K562 (cell line): ENCODE measurements around the gene PRR19. TPM values are rescaled to one million over a fixed set of nuclear protein-coding genes. Genes with fewer than 3 reads are reported as not detected.
A peak's percentile ranks its signal among the peaks of the same experiment; 100 is the strongest.

Experiments
- BHLHE40 ChIP-seq: IDR thresholded peaks from 2 replicates; pipeline ENCODE4 v1.6.1; 2011; ENCODE audit warnings: low read length, improper control_type of control experiment
- BRD4 ChIP-seq: fragments of 200-600 bp; sonication (generic); IDR thresholded peaks from 2 replicates; pipeline ENCODE4 v1.6.1; 2017; ENCODE audit warnings: inconsistent platforms
- CEBPZ ChIP-seq: fragments of 150-350 bp; IDR thresholded peaks from 2 replicates; pipeline ENCODE4 v1.6.1; 2014; ENCODE audit warnings: low read depth, mild to moderate bottlenecking, low read length, borderline replicate concordance
- CTCF ChIP-seq, 3 experiments: IDR thresholded peaks in 2 of 3; conservative IDR thresholded peaks in 1 of 3; 2 replicates each; pipeline ENCODE4 v1.5.1; 2011 to 2012; ENCODE audit warnings: low read length in 3 of 3, mild to moderate bottlenecking in 3 of 3, control low read depth in 2 of 3, improper control_type of control experiment in 1 of 3, inconsistent platforms in 1 of 3, low read depth in 1 of 3, mixed read lengths in 1 of 3, moderate library complexity in 1 of 3; ENCODE audit not compliant: insufficient read depth in 2 of 3
- HIVEP1 ChIP-seq: fragments of 250-450 bp; sonication (Bioruptor Pico); IDR thresholded peaks from 2 replicates; pipeline ENCODE4 v1.4.0; 2020; ENCODE audit warnings: mild to moderate bottlenecking
- MTA3 ChIP-seq: fragments of 450-650 bp; formaldehyde crosslinking; IDR thresholded peaks from 2 replicates; pipeline ENCODE4 v1.6.1; 2017; ENCODE audit warnings: mild to moderate bottlenecking, borderline replicate concordance
- NR3C1 ChIP-seq: sonication (generic); formaldehyde crosslinking; IDR thresholded peaks from 2 replicates; pipeline ENCODE4 v1.8.1; 2022; ENCODE audit warnings: missing genetic modification reagents
- NUFIP1 ChIP-seq: fragments of 450-650 bp; IDR thresholded peaks from 2 replicates; pipeline ENCODE4 v1.6.1; 2018; ENCODE audit not compliant: partially characterized antibody
- PCBP1 ChIP-seq: fragments of 200-400 bp; formaldehyde crosslinking; IDR thresholded peaks from 2 replicates; pipeline ENCODE4 v1.6.1; 2018; ENCODE audit warnings: mild to moderate bottlenecking, low read depth, low read length; ENCODE audit not compliant: poor library complexity, severe bottlenecking
- SAP30 ChIP-seq: fragments of 200-600 bp; sonication (generic); IDR thresholded peaks from 2 replicates; pipeline ENCODE4 v1.6.1; 2012; ENCODE audit warnings: borderline replicate concordance, low read depth, mild to moderate bottlenecking, moderate library complexity, low read length, control low read depth, inconsistent platforms; ENCODE audit not compliant: insufficient read depth, poor library complexity, severe bottlenecking
- SLC30A9 ChIP-seq: fragments of 250-450 bp; sonication (Bioruptor Pico); IDR thresholded peaks from 2 replicates; pipeline ENCODE4 v1.8.0; 2022; ENCODE audit warnings: mild to moderate bottlenecking, moderate library complexity
- TAF9B ChIP-seq: fragments of 450-650 bp; IDR thresholded peaks from 2 replicates; pipeline ENCODE4 v1.6.1; 2018; ENCODE audit warnings: mild to moderate bottlenecking; ENCODE audit not compliant: partially characterized antibody
- TCF7 ChIP-seq: sonication (generic); IDR thresholded peaks from 2 replicates; pipeline ENCODE4 v1.6.1; 2016; ENCODE audit warnings: antibody characterized with exemption, borderline replicate concordance
- UBTF ChIP-seq, 2 experiments: IDR thresholded peaks; 2 replicates each; pipeline ENCODE4 v1.6.1; 2012; ENCODE audit warnings: improper control_type of control experiment in 2 of 2, low read depth in 2 of 2, low read length in 2 of 2, borderline replicate concordance in 1 of 2
- ZNF324 ChIP-seq: fragments of 250-450 bp; sonication (Bioruptor Pico); IDR thresholded peaks from 2 replicates; pipeline ENCODE4 v1.4.0; 2020; ENCODE audit warnings: mild to moderate bottlenecking
- ZNF639 ChIP-seq, 2 experiments: fragments of 200-800 bp in 1 of 2; sonication (Bioruptor generic) in 1 of 2; sonication (generic) in 1 of 2; formaldehyde crosslinking in 1 of 2; IDR thresholded peaks in 1 of 2; conservative IDR thresholded peaks in 1 of 2; 2 replicates each; pipeline versions ENCODE4 v1.5.0 to v1.6.1; 2016 to 2020; ENCODE audit warnings: missing compliant biosample characterization in 1 of 2, missing genetic modification characterization in 1 of 2, missing genetic modification reagents in 1 of 2
- ZNF780A ChIP-seq: fragments of 250-450 bp; sonication (Bioruptor Pico); IDR thresholded peaks from 2 replicates; pipeline ENCODE4 v1.5.0; 2021; ENCODE audit warnings: mild to moderate bottlenecking
- ZNF785 ChIP-seq: fragments of 250-450 bp; sonication (Bioruptor Pico); IDR thresholded peaks from 2 replicates; pipeline ENCODE4 v1.4.0; 2020; ENCODE audit warnings: mild to moderate bottlenecking
- polyA plus RNA-seq, 8 experiments: library from polyadenylated mRNA; depleted of rRNA in 4 of 8; stranded (reverse) in 5 of 8; unstranded in 3 of 8; fragments of >200 nt; fragmentation: Nextera tagmentation in 2 of 8; fragmentation: Illumina TruSeq in 1 of 8; extraction: Ambion mirVana in 2 of 8; extraction: Trizol in 1 of 8; gene quantifications; 2 replicates each; pipeline versions ENCODE4 v1.2.1 to v1.2.3, GENCODE V29; 2011 to 2014; ENCODE audit warnings: inconsistent platforms in 1 of 8, missing spikeins in 1 of 8
- total RNA-seq, 7 experiments: library from RNA; depleted of rRNA in 6 of 7; stranded (reverse); fragments of >200 nt in 6 of 7; fragmentation: Illumina TruSeq in 2 of 7; extraction: Trizol in 2 of 7; gene quantifications; 2 replicates each; pipeline versions ENCODE4 v1.2.1 to v1.2.3, GENCODE V29; 2011 to 2021; ENCODE audit warnings: low replicate concordance in 1 of 7

PRR19 gene
- total and polyA plus RNA-seq, 9 of the 15 experiments (the other 6 are each of a cell fraction or from before 2014, with no cell fraction given): 0.10 to 1.6 (median 0.54) TPM

- TF ChIP-seq CTCF (IDR thresholded peaks at IDR 0.05 in 2 of 3, conservative IDR thresholded peaks at IDR 0.05 in 1 of 3; ENCODE audit: insufficient read depth in 2 of 3, low read depth in 1 of 3, low read length in 3 of 3): peak in 1 of 3 experiments; percentile 11; a peak in 1 of 6 replicates
- no peak for TF ChIP-seq ZNF324 (CRISPR knock-in tag)
- no peak for TF ChIP-seq SLC30A9
- TF ChIP-seq BHLHE40: peak; percentile 26; the same call in 1 of the 2 replicates
- no peak for TF ChIP-seq SAP30
- TF ChIP-seq TCF7: no peak
- no peak for TF ChIP-seq UBTF (IDR thresholded peaks at IDR 0.05; ENCODE audit: borderline replicate concordance in 1 of 2, low read depth in 2 of 2, low read length in 2 of 2)
- TF ChIP-seq NR3C1: no peak
- TF ChIP-seq PCBP1: peak; percentile 76
- no peak for TF ChIP-seq MTA3
- no peak for TF ChIP-seq ZNF639 (CRISPR knock-in tag; conservative IDR thresholded peaks at IDR 0.05 in 1 of 2, IDR thresholded peaks at IDR 0.05 in 1 of 2)
- TF ChIP-seq ZNF785 (CRISPR knock-in tag): no peak
- TF ChIP-seq HIVEP1 (CRISPR knock-in tag): no peak
- no peak for TF ChIP-seq TAF9B
- TF ChIP-seq CEBPZ: no peak
- TF ChIP-seq ZNF780A: no peak
- peak; percentile 45; the same call in 1 of the 2 replicates for TF ChIP-seq BRD4
- no peak for TF ChIP-seq NUFIP1
These were observed 47.7 kb upstream of the PRR19 start (continued) for GRCh38 chr19:42254089-42254849.
